GM12873 (cell line): Measurements from ENCODE around the gene MFSD6.

Source experiments
- CTCF ChIP-seq: IDR thresholded peaks from 2 replicates; pipeline ENCODE4 v1.5.1; 2012; ENCODE audit warnings: low read depth, mild to moderate bottlenecking, moderate library complexity, low read length, control low read depth; ENCODE audit not compliant: insufficient read depth; ENCODE audit errors: missing control alignments

MFSD6 gene

DNA sequence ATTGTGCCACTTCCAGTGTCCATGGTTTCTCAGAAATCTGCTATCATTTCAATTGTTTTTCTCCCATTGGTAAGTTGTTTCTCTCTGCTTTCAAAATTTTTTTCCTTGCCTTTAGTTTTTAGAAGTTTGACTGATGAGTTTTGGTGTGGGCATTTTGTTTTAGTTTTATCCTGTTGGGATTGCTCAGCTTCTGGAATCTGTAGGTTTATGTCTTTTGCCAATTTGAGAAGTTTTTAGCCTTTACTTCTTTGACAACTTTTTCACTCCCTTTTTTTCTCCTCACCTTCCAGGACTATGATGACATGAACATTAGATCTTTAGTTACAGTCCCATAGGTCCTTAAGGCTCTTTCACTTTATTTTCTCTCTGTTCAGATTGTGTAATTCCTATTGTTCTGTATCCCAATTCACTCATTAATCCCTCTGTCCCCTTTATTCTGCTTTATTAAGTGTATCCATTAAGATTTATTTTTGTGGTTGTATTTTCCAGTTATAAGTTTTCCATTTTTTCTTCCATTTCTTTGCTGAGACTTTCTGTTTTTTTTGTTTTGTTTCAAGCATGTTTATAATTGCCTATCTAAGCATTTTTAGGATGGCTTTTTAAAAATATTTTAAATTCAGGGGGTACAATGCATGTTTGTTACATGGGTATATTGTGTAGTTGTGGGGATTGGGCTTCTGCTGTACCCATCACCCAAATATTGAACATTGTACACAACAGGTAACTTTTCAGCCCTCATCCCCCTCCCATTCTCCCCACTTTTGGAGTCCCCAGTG lies 17.9 kb downstream of the MFSD6 start:
- no peak for TF ChIP-seq CTCF

DNA sequence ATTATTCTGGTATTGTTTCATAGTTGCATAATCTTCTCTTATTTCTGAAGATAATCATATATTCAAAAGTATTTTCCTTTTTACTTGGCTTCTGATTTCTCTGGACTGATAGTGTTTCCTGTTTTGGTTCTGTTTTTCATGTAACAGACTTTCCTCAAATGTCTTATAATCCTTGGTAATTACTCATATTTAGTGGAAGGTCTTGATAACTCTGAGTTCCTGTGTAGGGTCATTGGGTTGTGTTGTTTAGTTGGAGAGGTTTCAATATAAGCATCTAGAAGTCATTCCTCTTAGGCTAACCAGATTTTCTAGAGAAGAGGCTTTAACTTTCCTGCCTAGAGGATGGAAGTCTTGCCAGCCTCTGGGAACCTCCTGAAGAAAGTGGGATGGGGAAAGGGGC lies 23.8 kb downstream of the MFSD6 start:
- TF ChIP-seq CTCF: no peak

- TF ChIP-seq CTCF: no peak
These were observed 24.5 kb downstream of the MFSD6 start for GRCh38 chr2:190432567-190433231.

DNA sequence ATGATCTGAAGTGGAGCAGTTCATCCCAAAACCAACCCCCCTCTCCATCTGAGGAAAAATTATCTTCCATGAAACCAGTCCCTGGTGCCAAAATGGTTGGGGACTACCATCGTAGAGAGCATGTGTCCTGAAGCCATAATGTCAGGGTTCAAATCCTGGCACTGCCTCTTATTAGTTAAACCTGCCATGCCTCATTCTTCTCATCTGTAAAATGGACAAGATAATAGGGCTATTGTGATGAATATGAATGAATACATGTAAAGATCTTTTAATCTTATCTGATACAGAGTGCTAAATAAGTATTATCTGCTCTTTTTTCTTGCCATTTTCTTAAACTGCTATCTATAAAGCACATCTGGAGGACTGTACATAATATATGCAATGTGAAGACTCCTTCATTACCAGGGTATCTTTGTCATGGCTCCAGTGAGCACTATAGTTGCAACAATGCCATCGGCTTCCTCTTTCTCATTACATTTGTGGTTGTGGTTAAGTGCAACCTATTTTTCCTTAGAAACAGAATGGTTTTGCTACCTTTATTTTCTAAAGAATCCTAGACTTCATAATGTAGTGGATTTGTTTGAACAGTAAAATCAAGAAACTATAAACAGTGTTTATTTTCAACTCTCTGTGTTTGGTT lies 27.0 kb downstream of the MFSD6 start:
- no peak for TF ChIP-seq CTCF

DNA sequence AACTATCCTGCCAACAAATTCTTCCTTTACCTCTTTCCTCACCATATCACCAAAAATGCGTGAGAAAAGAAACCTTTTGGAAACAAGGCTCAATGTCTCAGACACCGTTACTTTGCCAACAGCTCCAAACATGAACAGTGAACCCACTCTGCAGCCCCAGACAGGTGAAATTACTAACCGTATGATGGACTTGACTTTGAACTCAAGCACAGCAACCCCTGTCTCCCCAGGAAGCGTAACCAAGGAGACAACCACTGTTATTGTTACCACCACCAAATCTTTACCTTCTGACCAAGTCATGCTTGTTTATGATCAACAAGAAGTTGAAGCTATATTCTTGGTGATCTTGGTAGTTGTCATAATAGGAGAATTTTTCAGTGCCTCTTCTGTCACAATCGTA lies 28.4 kb downstream of the MFSD6 start:
- no peak for TF ChIP-seq CTCF

DNA sequence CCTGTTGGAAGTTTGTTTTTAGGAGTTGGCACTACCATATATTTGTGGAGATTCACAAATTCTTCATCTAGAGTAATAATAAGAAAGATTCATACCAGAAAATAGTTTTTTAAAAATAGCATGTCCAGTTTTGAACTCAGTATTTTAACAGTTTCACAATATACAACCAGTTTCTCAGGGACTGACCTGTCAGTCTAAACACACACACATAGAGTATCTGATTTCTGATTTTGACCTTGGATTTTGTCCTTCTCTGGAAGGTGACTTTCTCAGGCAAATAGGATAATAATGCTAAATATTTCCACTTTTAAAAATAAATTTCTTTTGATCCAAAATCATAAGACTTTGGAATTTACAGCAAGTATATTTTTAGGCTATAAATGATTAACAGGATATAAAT lies 32.0 kb downstream of the MFSD6 start:
- TF ChIP-seq CTCF: no peak

DNA sequence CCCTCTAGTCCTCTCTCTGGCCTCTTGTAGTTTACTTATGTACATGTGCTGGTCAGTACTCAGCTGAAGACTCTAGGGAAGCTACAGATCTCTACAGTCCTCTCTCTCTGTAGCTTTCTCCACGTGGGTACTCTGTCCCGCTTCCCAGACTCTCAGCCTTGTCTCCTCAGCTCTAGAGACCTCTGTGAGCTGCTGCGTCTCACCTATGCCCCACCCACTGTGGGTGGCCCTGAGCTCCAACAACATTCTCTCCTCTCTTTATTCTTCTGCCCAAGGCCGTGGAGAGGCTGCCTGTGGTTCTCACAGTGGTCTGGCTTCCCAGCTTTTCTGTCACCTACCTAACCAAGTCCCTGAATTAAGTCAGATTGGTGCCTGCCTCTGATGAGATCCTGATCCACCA lies 33.4 kb downstream of the MFSD6 start:
- TF ChIP-seq CTCF: no peak
